ENCODE data around the gene KCNC1. TPM values are rescaled to one million over a fixed set of nuclear protein-coding genes. Genes with fewer than 3 reads are reported as not detected.

Gene KCNC1
- not detected for total RNA-seq

- Histone ChIP-seq H3K27ac (no peak within 1 kb of the TSS), H3K36me3 (no peaks in the 10 kb centered on the region), H3K4me1 (peaks cover 9 to 34% (median 19%) of the 10 kb centered on the region in 3 donors), H3K4me3 (peak within 1 kb of the TSS; percentile 12 to 63 (median 32)), H3K9me3 (no peaks in the 10 kb centered on the region), H3K27me3 (peaks cover 3 to 93% (median 16%) of the 10 kb centered on the region in 4 donors)
- intact Hi-C loops (cut with DNase I) = loop anchor here (5.0 kb wide), 1 partner anchor 243 kb away; no protein-coding TSS in a partner anchor
- TF ChIP-seq CTCF (IDR thresholded peaks at IDR 0.05) (no peak), POLR2A (IDR thresholded peaks at IDR 0.05) (no peak)
- no peak for DNase-seq
- WGBS, 2 donors = no CpG with 5 or more reads among the region's 66 CpGs
These were observed at the start of gene KCNC1 for GRCh38 chr11:17734418-17734911. KCNC1 (plus strand) TSS chr11:17734781; CDS start chr11:17736003, 1,222 bp downstream.

- no peak overlapping the region for H3K27ac ChIP-seq
- H3K4me3 ChIP-seq = no peak overlapping the region
- no peaks in the 10 kb centered on the region for H3K36me3 ChIP-seq
- peaks cover 0 to 57% (median 0%) of the 10 kb centered on the region in 4 donors for H3K27me3 ChIP-seq
- TF ChIP-seq POLR2A (IDR thresholded peaks at IDR 0.05) = no peak
- no peak for TF ChIP-seq CTCF (IDR thresholded peaks at IDR 0.05)
- 23 to 38% methylated on average over 4 to 5 of the region's 8 CpGs for WGBS, 2 donors
- no peaks in the 10 kb centered on the region for H3K9me3 ChIP-seq
- H3K4me1 ChIP-seq = no peaks in the 10 kb centered on the region
- no peak for DNase-seq
- intact Hi-C loops (cut with DNase I) = no loop called here
These were observed 48.2 kb upstream of the KCNC1 start for GRCh38 chr11:17686231-17686980.

- peaks cover 0 to 71% (median 0%) of the 10 kb centered on the region in 4 donors for H3K27me3 ChIP-seq
- intact Hi-C loops (cut with DNase I) = no loop called here
- no peak for TF ChIP-seq POLR2A (IDR thresholded peaks at IDR 0.05)
- TF ChIP-seq CTCF (IDR thresholded peaks at IDR 0.05) = no peak
- no peaks in the 10 kb centered on the region for H3K9me3 ChIP-seq
- no peak for DNase-seq
- WGBS, 2 donors = 82 to 87% methylated on average over 9 to 10 of the region's 18 CpGs
- no peak overlapping the region for H3K4me3 ChIP-seq
- no peaks in the 10 kb centered on the region for H3K36me3 ChIP-seq
- no peak overlapping the region for H3K27ac ChIP-seq
- H3K4me1 ChIP-seq = no peaks in the 10 kb centered on the region
These were observed 46.5 kb upstream of the KCNC1 start for GRCh38 chr11:17687946-17688670.

- Histone ChIP-seq H3K27me3 (peaks cover 0 to 82% (median 2%) of the 10 kb centered on the region in 4 donors), H3K27ac (no peak overlapping the region), H3K4me1 (peaks cover 0 to 6% (median 0%) of the 10 kb centered on the region in 3 donors), H3K9me3 (no peaks in the 10 kb centered on the region), H3K4me3 (no peak overlapping the region), H3K36me3 (no peaks in the 10 kb centered on the region)
- 30 to 52% methylated on average over 2 of the region's 2 CpGs for WGBS, 2 donors
- no peak for TF ChIP-seq CTCF (IDR thresholded peaks at IDR 0.05)
- TF ChIP-seq POLR2A (IDR thresholded peaks at IDR 0.05) = no peak
- intact Hi-C loops (cut with DNase I) = no loop called here
- DNase-seq = no peak
These were observed 43.0 kb upstream of the KCNC1 start for GRCh38 chr11:17691550-17691949.

- Histone ChIP-seq H3K27me3 (peaks cover 0 to 85% (median 2%) of the 10 kb centered on the region in 4 donors), H3K27ac (no peak overlapping the region), H3K36me3 (no peaks in the 10 kb centered on the region), H3K9me3 (no peaks in the 10 kb centered on the region), H3K4me1 (peaks cover 0 to 6% (median 0%) of the 10 kb centered on the region in 3 donors), H3K4me3 (no peak overlapping the region)
- DNase-seq = no peak
- intact Hi-C loops (cut with DNase I) = no loop called here
- TF ChIP-seq CTCF (IDR thresholded peaks at IDR 0.05) = no peak
- no peak for TF ChIP-seq POLR2A (IDR thresholded peaks at IDR 0.05)
- WGBS, 2 donors = 40 to 47% methylated on average over 5 to 10 of the region's 10 CpGs
These were observed 42.6 kb upstream of the KCNC1 start for GRCh38 chr11:17691976-17692375.
